HG03060 (cell line): ENCODE measurements around the gene VAT1L.
A peak's percentile ranks its signal among the peaks of the same experiment; 100 is the strongest.
"Not testable (repeated sequence)": the region's sequence is repeated elsewhere in the genome, so short reads cannot be mapped to it uniquely, and the experiment has no call there.

Experiments
- ATAC-seq: cut with Tn5 transposase; IDR thresholded peaks from one replicate; pipeline ENCODE4 v1.9.1; 2021; ENCODE audit warnings: low read depth, moderate number of reproducible peaks; ENCODE audit not compliant: unreplicated experiment

Gene VAT1L

GRCh38 chr16:77977339-77977738 lies 189.0 kb downstream of the VAT1L start:
- ATAC-seq = no peak

- ATAC-seq = no peak
These were observed 196.7 kb downstream of the VAT1L start for GRCh38 chr16:77985111-77985510.

GRCh38 chr16:77986011-77986740 lies 197.8 kb downstream of the VAT1L start:
- no peak for ATAC-seq

- no peak for ATAC-seq
These were observed 199.4 kb downstream of the VAT1L start for GRCh38 chr16:77987810-77988209.

GRCh38 chr16:77989846-77990245 lies 201.5 kb downstream of the VAT1L start:
- ATAC-seq = no peak

GRCh38 chr16:77991701-77992100 lies 203.3 kb downstream of the VAT1L start:
- ATAC-seq = no peak

GRCh38 chr16:77992381-77992780 lies 204.0 kb downstream of the VAT1L start:
- ATAC-seq = not testable (repeated sequence)

GRCh38 chr16:77993111-77993985 lies 205.0 kb downstream of the VAT1L start:
- no peak for ATAC-seq

- ATAC-seq = no peak
These were observed 207.6 kb downstream of the VAT1L start for GRCh38 chr16:77995843-77996455.

GRCh38 chr16:77998350-77999023 lies 210.1 kb downstream of the VAT1L start:
- no peak for ATAC-seq

- no peak for ATAC-seq
These were observed 213.2 kb downstream of the VAT1L start for GRCh38 chr16:78001451-78002025.

- ATAC-seq = peak; percentile 96
These were observed 214.7 kb downstream of the VAT1L start for GRCh38 chr16:78002915-78003538.

- no peak for ATAC-seq
These were observed 216.2 kb downstream of the VAT1L start for GRCh38 chr16:78004517-78004916.

GRCh38 chr16:78005881-78006280 lies 217.5 kb downstream of the VAT1L start:
- ATAC-seq = no peak

GRCh38 chr16:78007121-78007520 lies 218.8 kb downstream of the VAT1L start:
- no peak for ATAC-seq

- no peak for ATAC-seq
These were observed 234.1 kb downstream of the VAT1L start, which contains the start of gene CLEC3A for GRCh38 chr16:78022347-78023060. TSS of gene CLEC3A (plus strand) at chr16:78022548. CDS start at chr16:78022627, 79 bp downstream.

- no peak for ATAC-seq
These were observed 235.8 kb downstream of the VAT1L start for GRCh38 chr16:78024159-78024558.

- no peak for ATAC-seq
These were observed 237.3 kb downstream of the VAT1L start for GRCh38 chr16:78025631-78026030.

GRCh38 chr16:78028018-78028417 lies 239.7 kb downstream of the VAT1L start:
- ATAC-seq = no peak
